ENCODE measurements around the gene MAN1A2.
"Not testable (repeated sequence)": the region's sequence is repeated elsewhere in the genome, so short reads cannot be mapped to it uniquely, and the experiment has no call there.

Gene MAN1A2

GRCh38 chr1:117396074-117396473, 28.8 kb downstream of the MAN1A2 start:
- intact Hi-C loops (cut with DNase I), result no loop called here
- no peak for DNase-seq

- intact Hi-C loops (cut with DNase I), result no loop called here
These were observed 29.4 kb downstream of the MAN1A2 start for GRCh38 chr1:117396636-117397035.

GRCh38 chr1:117398957-117399356, 31.7 kb downstream of the MAN1A2 start:
- intact Hi-C loops (cut with DNase I), result no loop called here
- DNase-seq, result no peak

More at GRCh38 chr1:117396636-117397035, 29.4 kb downstream of the MAN1A2 start:
- no peak for DNase-seq

- intact Hi-C loops (cut with DNase I), result no loop called here
- no peak for DNase-seq
These were observed 34.5 kb downstream of the MAN1A2 start for GRCh38 chr1:117401761-117402160.

GRCh38 chr1:117403597-117403996, 36.3 kb downstream of the MAN1A2 start:
- intact Hi-C loops (cut with DNase I), result no loop called here
- no peak for DNase-seq

- intact Hi-C loops (cut with DNase I), result no loop called here
- no peak for DNase-seq
These were observed 37.8 kb downstream of the MAN1A2 start for GRCh38 chr1:117405042-117405441.

- no peak for DNase-seq
- intact Hi-C loops (cut with DNase I), result no loop called here
These were observed 45.2 kb downstream of the MAN1A2 start for GRCh38 chr1:117412472-117412871.

GRCh38 chr1:117413412-117413811, 46.2 kb downstream of the MAN1A2 start:
- no peak for DNase-seq
- intact Hi-C loops (cut with DNase I), result no loop called here

- no peak for DNase-seq
- intact Hi-C loops (cut with DNase I), result no loop called here
These were observed 47.7 kb downstream of the MAN1A2 start for GRCh38 chr1:117414943-117415342.

- intact Hi-C loops (cut with DNase I), result no loop called here
- DNase-seq, result no peak
These were observed 48.8 kb downstream of the MAN1A2 start for GRCh38 chr1:117416004-117416403.

GRCh38 chr1:117416546-117417125, 49.4 kb downstream of the MAN1A2 start:
- DNase-seq, result no peak
- intact Hi-C loops (cut with DNase I), result no loop called here

- no peak for DNase-seq
- intact Hi-C loops (cut with DNase I), result no loop called here
These were observed 57.9 kb downstream of the MAN1A2 start for GRCh38 chr1:117425050-117425734.

GRCh38 chr1:117427297-117427696, 60.0 kb downstream of the MAN1A2 start:
- intact Hi-C loops (cut with DNase I), result no loop called here
- no peak for DNase-seq

GRCh38 chr1:117433943-117434342, 66.7 kb downstream of the MAN1A2 start:
- DNase-seq, result no peak
- intact Hi-C loops (cut with DNase I), result no loop called here

- intact Hi-C loops (cut with DNase I), result no loop called here
- peak in 3 of 10 donors; percentile 18 to 86 (median 20) for DNase-seq
These were observed 69.3 kb downstream of the MAN1A2 start for GRCh38 chr1:117436513-117436912.

- intact Hi-C loops (cut with DNase I), result no loop called here
- DNase-seq, result no peak
These were observed 80.4 kb downstream of the MAN1A2 start for GRCh38 chr1:117447661-117448060.

- no peak for DNase-seq
- intact Hi-C loops (cut with DNase I), result no loop called here
These were observed 85.0 kb downstream of the MAN1A2 start for GRCh38 chr1:117452216-117452615.

- intact Hi-C loops (cut with DNase I), result no loop called here
- DNase-seq, result no peak
These were observed 86.7 kb downstream of the MAN1A2 start for GRCh38 chr1:117453958-117454357.

- DNase-seq, result peak in 1 of 10 donors; percentile 65
- intact Hi-C loops (cut with DNase I), result not testable (repeated sequence)
These were observed 91.2 kb downstream of the MAN1A2 start for GRCh38 chr1:117458410-117458809.

GRCh38 chr1:117466761-117467160, 99.5 kb downstream of the MAN1A2 start:
- intact Hi-C loops (cut with DNase I), result no loop called here
- DNase-seq, result no peak

GRCh38 chr1:117467336-117467735, 100.1 kb downstream of the MAN1A2 start:
- intact Hi-C loops (cut with DNase I), result no loop called here
- DNase-seq, result no peak

- DNase-seq, result no peak
- intact Hi-C loops (cut with DNase I), result no loop called here
These were observed 105.8 kb downstream of the MAN1A2 start for GRCh38 chr1:117473063-117473462.

Measured in posterior cingulate gyrus (tissue), 11 donors.